Ectodermal cell (in vitro differentiated cells): Measurements from ENCODE around the gene PKN3.

Experiments
- H3K27ac ChIP-seq: 2 replicates; pipeline ENCODE4 v1.7.0; 2013; ENCODE audit warnings: mild to moderate bottlenecking, low read depth, low read length; ENCODE audit not compliant: insufficient read depth, poor library complexity, severe bottlenecking
- H3K27me3 ChIP-seq: 2 replicates; pipeline ENCODE4 v1.7.0; 2013; ENCODE audit warnings: mild to moderate bottlenecking, low read length; ENCODE audit not compliant: insufficient read depth, control insufficient read depth, poor library complexity, severe bottlenecking
- H3K36me3 ChIP-seq: one replicate; pipeline ENCODE4 v1.7.0; 2013; ENCODE audit warnings: low read length; ENCODE audit not compliant: control insufficient read depth, insufficient read depth
- H3K4me1 ChIP-seq: one replicate; pipeline ENCODE4 v1.7.0; 2013; ENCODE audit warnings: low read length; ENCODE audit not compliant: control insufficient read depth, insufficient read depth
- H3K4me3 ChIP-seq: 2 replicates; pipeline ENCODE4 v1.7.0; 2013; ENCODE audit warnings: low read depth, low read length, control low read depth; ENCODE audit not compliant: insufficient read depth
- H3K9me3 ChIP-seq: 2 replicates; pipeline ENCODE4 v1.7.0; 2013; ENCODE audit warnings: mild to moderate bottlenecking, low read length, moderate library complexity; ENCODE audit not compliant: control insufficient read depth
- WGBS, 2 experiments: methylation state at CpG; one replicate each; pipeline ENCODE4 v1.1.7; 2013; ENCODE audit warnings: missing lambda C conversion rate in 2 of 2; 5-methylcytosine and 5-hydroxymethylcytosine counted together

PKN3 gene

GRCh38 chr9:128706045-128706444 is 3.7 kb downstream of the PKN3 start:
- Histone ChIP-seq H3K36me3 (no peaks in the 10 kb centered on the region), H3K4me1 (no peaks in the 10 kb centered on the region), H3K9me3 (no peaks in the 10 kb centered on the region), H3K27ac (no peak overlapping the region), H3K4me3 (no peak overlapping the region), H3K27me3 (no peaks in the 10 kb centered on the region)
- 97 to 98% methylated on average over 1 of the region's 1 CpG for WGBS, 2 experiments

GRCh38 chr9:128706671-128707381 is 4.5 kb downstream of the PKN3 start:
- H3K27ac ChIP-seq = no peak overlapping the region
- H3K9me3 ChIP-seq = no peaks in the 10 kb centered on the region
- no peaks in the 10 kb centered on the region for H3K4me1 ChIP-seq
- 92 to 93% methylated on average over 23 of the region's 23 CpGs for WGBS, 2 experiments
- no peaks in the 10 kb centered on the region for H3K36me3 ChIP-seq
- no peak overlapping the region for H3K4me3 ChIP-seq
- no peaks in the 10 kb centered on the region for H3K27me3 ChIP-seq

- 93 to 94% methylated on average over 8 of the region's 8 CpGs for WGBS, 2 experiments
- Histone ChIP-seq H3K9me3 (no peaks in the 10 kb centered on the region), H3K4me1 (no peaks in the 10 kb centered on the region), H3K27me3 (no peaks in the 10 kb centered on the region), H3K36me3 (no peaks in the 10 kb centered on the region), H3K4me3 (no peak overlapping the region), H3K27ac (no peak overlapping the region)
Measured at GRCh38 chr9:128707446-128707845, 5.1 kb downstream of the PKN3 start.

DNA sequence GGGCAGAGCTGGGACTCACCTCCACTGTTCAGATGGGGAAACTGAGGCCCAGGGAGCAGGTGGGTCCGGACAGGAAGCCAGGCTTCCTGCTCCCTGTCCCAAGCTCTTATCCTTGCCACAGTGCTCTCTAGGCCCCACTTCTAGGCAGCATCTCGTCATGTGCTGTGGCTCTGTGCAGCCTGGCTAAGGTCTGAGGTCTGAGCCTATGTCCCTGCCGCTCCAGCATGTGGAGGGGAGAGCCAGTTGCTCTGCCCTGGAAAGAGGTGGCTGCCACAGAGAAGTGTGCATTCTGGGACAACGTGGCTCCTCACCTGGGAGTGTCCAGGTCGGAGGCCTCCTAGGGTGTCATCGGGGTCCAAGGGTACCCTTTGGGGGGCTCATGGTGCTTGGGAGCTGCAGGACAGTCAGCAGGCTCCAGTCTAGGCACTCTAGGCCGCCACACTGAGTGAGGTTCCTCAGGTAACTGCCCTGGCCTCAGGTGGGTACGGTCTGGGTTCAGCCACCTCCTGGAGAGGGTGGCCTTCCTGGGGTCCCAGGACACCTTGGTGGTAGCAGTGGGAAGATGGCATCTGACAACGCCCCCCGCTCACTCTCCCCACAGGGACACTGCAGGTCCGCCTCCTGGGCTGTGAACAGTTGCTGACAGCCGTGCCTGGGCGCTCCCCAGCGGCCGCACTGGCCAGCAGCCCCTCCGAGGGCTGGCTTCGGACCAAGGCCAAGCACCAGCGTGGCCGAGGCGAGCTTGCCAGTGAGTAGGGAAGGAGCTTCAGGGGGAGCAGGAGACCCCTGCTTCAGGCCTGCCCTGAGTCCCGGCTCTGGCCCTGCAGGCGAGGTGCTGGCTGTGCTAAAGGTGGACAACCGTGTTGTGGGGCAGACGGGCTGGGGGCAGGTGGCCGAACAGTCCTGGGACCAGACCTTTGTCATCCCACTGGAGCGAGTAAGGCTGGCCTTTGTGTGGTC is 10.4 kb downstream of the PKN3 start:
- H3K4me3 ChIP-seq = no peak overlapping the region
- H3K9me3 ChIP-seq = no peaks in the 10 kb centered on the region
- WGBS, 2 experiments = 94% methylated on average over 26 of the region's 26 CpGs
- no peak overlapping the region for H3K27ac ChIP-seq
- no peaks in the 10 kb centered on the region for H3K4me1 ChIP-seq
- peaks cover 4% of the 10 kb centered on the region for H3K36me3 ChIP-seq
- no peaks in the 10 kb centered on the region for H3K27me3 ChIP-seq

DNA sequence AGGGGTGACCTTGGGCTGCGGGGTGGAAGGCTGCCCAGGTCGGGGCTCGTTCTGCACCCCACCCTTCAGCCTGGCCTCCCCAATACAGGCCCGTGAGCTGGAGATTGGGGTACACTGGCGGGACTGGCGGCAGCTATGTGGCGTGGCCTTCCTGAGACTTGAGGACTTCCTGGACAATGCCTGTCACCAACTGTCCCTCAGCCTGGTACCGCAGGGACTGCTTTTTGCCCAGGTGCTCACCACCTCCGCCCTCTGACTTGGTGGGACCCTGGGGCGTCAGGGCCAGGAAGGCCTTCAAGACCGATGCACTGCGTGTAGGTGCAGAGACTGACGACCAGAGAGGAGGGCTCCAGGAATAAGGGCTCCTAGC is 11.1 kb downstream of the PKN3 start:
- Histone ChIP-seq H3K36me3 (peaks cover 4% of the 10 kb centered on the region), H3K27me3 (no peaks in the 10 kb centered on the region), H3K4me1 (no peaks in the 10 kb centered on the region), H3K27ac (no peak overlapping the region), H3K4me3 (no peak overlapping the region), H3K9me3 (no peaks in the 10 kb centered on the region)
- WGBS, 2 experiments = 92 to 95% methylated on average over 13 of the region's 13 CpGs

DNA sequence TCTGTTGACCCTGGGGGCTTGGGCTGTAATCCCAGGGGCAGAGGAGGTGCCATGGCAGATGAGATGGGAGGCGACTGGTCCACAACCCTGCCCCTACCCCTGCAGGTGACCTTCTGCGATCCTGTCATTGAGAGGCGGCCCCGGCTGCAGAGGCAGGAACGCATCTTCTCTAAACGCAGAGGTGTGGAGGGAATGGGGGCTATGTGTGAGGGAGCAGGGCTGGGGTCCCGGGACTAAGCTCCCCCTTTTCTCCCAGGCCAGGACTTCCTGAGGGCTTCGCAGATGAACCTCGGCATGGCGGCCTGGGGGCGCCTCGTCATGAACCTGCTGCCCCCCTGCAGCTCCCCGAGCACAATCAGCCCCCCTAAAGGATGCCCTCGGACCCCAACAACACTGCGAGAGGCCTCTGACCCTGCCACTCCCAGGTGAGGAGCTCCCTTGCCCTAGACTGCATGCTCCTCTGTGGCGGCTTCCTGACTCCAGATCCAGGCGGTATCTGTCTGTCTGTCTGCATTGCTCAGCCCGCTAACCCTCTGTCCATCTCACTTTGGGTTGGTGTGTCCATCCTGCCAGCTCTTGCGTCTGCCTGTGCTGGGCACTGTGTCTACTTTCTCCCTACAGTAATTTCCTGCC is 11.8 kb downstream of the PKN3 start:
- no peaks in the 10 kb centered on the region for H3K27me3 ChIP-seq
- no peaks in the 10 kb centered on the region for H3K9me3 ChIP-seq
- H3K27ac ChIP-seq = no peak overlapping the region
- WGBS, 2 experiments = 94 to 95% methylated on average over 19 of the region's 19 CpGs
- H3K36me3 ChIP-seq = peaks cover 4% of the 10 kb centered on the region
- H3K4me1 ChIP-seq = no peaks in the 10 kb centered on the region
- no peak overlapping the region for H3K4me3 ChIP-seq

GRCh38 chr9:128714586-128715435 is 12.5 kb downstream of the PKN3 start:
- H3K9me3 ChIP-seq = no peaks in the 10 kb centered on the region
- no peaks in the 10 kb centered on the region for H3K27me3 ChIP-seq
- no peaks in the 10 kb centered on the region for H3K4me1 ChIP-seq
- no peak overlapping the region for H3K27ac ChIP-seq
- H3K36me3 ChIP-seq = peaks cover 4% of the 10 kb centered on the region
- 88 to 90% methylated on average over 24 of the region's 24 CpGs for WGBS, 2 experiments
- no peak overlapping the region for H3K4me3 ChIP-seq

DNA sequence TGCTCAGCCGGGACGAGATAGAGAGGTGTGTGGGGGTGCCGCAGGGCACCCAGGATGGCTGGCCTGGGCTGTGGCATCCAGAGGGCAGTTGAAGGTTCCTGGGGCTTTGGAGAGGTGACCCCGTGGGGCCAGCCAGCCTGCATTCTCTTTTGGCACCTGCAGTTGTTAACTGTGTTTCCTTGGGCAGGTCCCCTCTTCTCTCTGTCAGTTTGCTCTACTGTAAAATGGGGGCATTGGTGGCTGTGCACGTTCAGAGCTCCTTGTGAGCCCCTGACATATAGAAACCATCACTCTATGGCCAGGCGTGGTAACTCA is 13.1 kb downstream of the PKN3 start:
- no peak overlapping the region for H3K4me3 ChIP-seq
- no peaks in the 10 kb centered on the region for H3K27me3 ChIP-seq
- H3K27ac ChIP-seq = no peak overlapping the region
- H3K4me1 ChIP-seq = no peaks in the 10 kb centered on the region
- WGBS, 2 experiments = 86 to 93% methylated on average over 6 of the region's 6 CpGs
- H3K36me3 ChIP-seq = peaks cover 4% of the 10 kb centered on the region
- H3K9me3 ChIP-seq = no peaks in the 10 kb centered on the region

DNA sequence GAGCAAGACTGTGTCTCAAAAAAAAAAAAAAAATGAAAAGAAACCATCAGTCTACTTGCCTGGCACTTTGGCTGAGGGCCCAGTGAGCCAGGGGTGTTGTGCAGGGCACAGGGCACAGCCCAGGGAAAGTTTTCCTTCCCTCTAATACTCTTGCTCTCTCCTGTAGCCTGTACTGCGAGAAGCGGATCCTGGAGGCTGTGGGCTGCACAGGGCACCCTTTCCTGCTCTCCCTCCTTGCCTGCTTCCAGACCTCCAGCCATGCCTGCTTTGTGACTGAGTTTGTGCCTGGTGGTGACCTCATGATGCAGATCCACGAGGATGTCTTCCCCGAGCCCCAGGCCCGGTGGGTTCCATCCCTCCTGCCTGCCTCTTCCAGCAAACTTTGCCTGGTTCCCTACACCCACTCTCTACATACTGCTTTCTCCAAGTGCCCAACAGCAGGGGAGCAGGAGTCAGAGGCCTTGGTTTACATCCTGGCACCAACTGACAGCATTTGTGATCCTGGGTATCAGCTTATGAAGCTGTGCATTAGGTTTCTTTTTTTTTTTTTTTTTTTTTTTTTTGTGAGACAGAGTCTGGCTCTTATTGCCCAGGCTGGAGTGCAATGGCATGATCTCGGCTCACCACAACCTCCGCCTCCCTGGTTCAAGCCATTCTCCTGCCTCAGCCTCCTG is 14.4 kb downstream of the PKN3 start:
- H3K9me3 ChIP-seq = no peaks in the 10 kb centered on the region
- no peaks in the 10 kb centered on the region for H3K4me1 ChIP-seq
- peaks cover 4% of the 10 kb centered on the region for H3K36me3 ChIP-seq
- H3K4me3 ChIP-seq = no peak overlapping the region
- H3K27me3 ChIP-seq = no peaks in the 10 kb centered on the region
- 94 to 95% methylated on average over 7 of the region's 7 CpGs for WGBS, 2 experiments
- no peak overlapping the region for H3K27ac ChIP-seq
